GM19463 (cell line): ENCODE results near the gene SEPTIN6.
A peak's percentile ranks its signal among the peaks of the same experiment; 100 is the strongest.

Experiments used
- ATAC-seq: cut with Tn5 transposase; IDR thresholded peaks from one replicate; pipeline ENCODE4 v1.9.1; 2021; ENCODE audit warnings: mild to moderate bottlenecking, moderate library complexity; ENCODE audit not compliant: unreplicated experiment

Gene SEPTIN6

DNA sequence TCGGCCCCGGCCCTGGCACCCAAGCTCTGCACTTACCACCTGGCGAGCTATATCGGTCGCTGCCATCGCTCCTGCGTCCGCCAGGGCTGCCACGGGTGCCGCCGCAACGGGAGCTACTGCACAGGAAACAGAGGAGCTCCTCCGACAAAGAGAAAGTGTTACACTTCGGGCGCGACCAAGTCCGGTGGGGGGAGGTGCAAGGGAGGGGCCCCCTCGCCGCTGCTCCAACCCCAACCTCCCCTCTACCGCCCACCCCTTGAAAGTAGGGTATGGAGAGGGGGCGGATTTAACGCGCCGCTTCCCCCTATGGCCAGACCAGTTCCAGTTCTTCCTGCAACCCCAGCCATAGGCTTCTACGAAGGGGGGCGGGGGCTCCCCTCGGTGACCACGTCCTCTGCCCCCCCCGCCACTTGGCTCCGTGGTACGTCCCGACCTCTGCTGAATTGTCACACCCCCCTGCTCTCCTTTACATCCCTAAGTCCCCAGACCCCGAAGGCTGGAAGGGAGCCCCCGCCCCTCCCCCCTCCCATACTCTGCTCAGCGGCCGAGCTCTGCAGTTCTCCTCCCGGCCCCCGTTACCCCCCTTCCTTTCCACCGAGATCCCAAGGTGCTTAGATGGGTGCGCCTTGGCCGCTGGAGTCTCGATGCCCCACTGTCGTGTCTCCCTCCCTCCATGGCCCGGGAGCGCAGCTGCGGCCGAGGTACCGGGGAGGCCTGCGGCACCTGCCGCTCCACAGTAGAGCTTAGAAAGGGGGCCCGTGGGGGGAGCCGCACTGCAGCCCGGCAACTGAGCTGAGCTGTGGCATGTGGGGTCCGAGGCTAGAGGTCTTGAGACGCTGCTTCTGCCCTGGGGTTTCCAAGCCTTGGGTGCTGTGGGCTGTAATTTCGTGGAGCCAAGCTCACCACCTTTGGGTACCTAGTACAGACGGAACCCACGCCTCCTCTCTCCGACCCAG lies at the start of gene SEPTIN6:
Gene SEPTIN6 (minus strand): TSS at position 129 of the 956 bp plus-strand sequence. CDS start 63 bp downstream, at position 66.
- ATAC-seq = peak; percentile 59

DNA sequence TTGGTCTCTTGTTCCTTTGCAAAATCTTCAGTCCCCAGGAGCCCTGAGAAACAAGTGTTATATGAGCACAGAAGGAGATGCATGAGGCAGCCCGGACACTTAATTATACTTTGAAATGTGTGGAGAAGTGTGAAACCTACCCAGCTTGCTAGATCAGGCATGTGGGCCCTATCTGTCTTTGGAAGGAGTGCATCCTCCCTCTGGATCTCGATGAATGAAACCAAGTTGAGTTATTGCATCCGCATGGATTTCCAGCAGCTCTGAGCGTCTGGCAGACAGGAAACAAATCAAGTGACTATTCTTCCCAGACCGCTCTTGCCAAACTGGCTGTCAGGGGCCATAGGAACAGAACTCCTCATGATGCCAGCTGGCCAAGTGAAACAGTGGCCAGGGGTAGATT lies 45.8 kb upstream of the SEPTIN6 start:
- ATAC-seq = no peak

DNA sequence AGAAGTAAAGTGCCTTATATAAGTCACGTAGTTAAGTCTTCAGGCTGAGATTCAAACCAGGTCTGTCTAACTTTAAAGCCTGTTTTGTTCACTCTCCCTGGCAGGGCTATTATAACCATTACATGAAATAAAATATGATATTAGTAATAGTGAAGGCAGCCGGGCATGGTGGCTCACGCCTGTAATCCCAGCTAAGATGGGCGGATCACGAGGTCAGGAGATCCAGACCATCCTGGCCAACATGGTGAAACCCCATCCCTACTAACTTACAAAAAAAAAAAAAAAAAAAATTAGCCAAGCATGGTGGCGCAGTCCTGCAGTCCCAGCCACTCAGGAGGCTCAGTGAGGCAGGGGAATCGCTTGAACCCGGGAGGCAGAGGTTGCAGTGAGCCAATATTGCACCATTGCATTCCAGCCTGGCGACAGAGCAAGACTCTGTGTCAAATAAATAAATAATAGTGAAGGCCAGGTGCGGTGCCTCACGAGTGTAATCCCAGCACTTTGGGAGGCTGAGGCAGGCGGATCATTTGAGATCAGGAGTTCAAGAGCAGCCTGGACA lies 43.3 kb upstream of the SEPTIN6 start:
- ATAC-seq = no peak

DNA sequence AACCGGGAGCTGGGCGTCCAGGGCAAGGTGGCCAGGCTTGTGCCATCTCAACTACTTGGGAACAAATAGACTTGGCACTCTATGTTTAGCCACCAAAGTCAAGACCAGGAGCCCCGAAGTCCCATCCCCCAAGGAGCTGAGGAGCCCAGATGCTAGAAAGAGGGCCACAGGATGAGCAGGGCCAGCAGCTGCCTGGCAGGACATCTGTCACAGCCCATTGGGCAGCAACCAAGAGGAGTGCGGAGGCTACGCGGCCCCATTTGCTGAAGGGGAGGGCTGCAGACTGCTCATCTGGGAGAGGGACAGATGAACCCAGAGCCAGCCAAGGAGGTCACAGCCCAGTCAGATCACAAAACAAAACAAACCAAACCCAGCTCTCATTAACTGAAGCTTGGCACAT lies 42.5 kb upstream of the SEPTIN6 start:
- no peak for ATAC-seq

DNA sequence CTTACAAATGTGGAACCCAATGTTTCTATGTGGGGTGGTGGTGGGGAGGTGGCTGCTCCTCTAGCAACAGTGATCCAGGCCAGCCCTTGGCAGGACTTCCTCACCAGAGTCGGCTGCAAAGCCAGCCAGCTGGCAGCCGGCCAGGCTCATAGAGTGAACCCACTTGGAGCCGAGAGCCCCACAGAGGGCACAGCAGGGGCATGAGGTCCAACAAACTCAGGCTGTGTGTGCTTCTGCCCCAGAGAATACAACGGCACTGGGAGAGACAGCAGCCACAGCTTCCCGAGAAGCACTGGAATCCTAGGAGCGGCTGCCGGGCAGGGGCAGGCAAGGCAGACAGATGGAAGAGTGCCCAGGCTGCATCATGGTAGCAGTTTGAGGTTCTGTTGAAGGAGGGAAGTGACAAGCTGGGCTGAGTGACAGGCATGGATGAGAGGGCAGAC lies 42.0 kb upstream of the SEPTIN6 start:
- no peak for ATAC-seq

DNA sequence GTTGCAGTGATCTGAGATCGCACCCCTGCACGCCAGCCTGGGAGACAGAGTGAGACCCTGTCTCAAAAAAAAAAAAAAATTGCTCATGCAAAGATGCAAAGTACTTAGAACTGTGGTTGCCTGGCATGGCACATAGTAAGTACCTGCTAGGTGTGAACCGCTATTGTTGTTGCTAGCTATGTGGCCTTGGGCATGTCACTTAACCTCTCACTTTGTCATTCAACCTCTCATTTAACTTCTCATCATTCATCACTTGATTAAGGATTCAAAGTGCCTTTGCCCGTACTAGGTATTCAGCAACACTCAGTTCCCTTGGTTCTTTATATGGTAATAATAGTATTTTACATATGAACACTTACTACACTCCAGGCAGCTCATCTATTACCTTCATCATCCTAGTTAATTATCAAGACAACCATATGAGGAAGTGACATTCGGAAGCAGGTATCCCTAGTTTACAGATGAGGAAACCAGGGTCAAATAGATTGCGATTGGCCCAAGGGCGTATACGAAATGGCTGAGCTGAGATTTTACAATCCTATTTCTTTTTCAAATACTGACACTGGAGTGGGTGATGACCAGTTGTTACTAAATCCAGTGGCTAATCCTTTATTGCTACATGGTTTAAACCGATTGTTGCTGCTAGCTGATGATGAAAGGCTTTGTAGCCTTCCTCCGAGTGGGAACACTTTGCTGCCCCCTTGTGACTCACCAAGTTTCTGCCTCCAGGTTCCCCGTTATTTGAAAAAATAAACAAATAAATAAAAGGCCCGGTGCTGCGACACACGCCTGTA lies 36.6 kb upstream of the SEPTIN6 start:
- ATAC-seq = peak; percentile 58

DNA sequence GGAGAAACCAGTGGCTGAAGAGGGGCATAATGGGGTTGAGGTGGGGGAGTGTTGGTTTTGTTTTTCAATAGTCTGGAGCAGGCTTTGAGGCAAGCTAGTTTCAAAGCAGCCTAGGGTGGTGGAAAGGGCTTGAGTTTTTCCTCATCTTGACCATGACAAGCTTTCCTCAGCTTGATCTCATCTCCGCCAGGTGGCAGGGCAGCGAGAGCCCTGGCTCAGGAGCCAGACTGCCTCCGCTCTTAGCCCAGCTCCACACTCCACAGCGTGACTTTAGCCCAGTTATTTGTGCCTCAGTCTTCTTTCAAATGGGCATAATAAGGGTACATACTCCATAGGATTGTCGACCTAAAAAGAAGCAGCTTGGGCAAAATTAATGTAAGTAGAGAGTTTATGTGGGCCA lies 35.5 kb upstream of the SEPTIN6 start:
- ATAC-seq = no peak

DNA sequence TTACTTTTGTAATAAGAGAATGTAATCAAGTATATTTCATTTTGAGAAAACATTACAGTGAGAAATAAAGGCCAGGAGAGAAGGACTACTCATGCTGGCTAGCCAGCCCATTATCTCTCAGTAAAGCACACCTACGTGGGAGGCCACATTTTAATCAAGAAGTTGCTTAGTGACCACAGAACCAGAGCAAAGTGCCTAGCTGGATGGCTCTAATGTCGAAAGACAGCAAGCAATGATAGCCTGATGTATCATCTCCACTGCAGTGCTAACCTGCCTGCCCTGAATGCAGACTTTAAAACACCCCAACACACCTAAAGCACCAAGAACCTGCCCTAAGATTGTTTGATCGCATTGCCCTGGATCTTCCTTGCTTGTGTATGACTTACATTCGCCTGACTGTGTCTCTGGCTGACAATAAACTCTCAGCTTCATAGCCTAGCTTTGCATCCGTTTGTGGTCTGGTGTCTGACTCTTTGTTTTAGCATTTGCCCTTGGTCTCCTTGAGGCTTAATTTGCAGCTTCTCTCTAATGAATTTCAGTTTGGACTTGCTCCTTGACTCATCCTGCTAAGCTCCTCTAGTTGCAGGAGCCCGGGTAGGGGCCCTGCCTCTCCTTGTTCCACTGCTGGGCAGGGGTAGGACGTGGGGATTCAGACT lies 34.1 kb upstream of the SEPTIN6 start:
- no peak for ATAC-seq

DNA sequence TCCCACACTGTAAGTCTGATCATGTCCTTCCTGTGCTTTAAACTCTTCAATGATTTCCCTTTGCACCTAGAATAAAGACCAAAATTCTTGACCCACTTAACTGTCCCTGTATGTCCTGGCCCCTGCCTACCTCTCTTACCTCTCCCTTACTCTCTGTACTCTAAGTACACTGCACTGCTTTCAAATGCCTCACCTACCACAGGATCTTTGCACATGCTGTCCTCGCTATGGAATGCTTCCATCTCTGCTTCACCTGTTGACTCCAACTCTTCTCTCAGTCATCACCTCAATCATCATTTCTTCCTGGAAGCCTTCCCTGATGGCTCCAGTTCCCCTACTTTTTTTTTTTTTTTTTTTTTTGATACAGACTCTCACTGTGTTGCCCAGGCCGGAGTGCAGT lies 29.0 kb upstream of the SEPTIN6 start:
- no peak for ATAC-seq

DNA sequence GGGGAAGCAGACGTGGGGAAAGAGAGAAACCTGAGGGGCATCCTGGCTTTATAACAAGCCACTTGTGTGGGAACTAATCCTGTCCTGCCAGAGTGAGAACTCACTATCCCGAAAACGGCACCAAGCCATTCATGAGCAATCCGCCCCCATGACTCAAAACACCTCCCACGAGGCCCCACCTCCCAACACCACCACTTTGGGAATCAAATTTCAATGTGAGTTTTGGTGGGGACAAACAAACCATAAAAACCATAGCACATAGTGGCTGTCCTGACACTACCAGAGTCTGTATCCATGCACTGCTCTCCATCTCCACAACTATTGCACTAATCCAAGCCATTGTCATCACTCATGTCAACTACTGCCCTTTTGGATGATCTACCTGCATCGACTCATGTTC lies 28.5 kb upstream of the SEPTIN6 start:
- no peak for ATAC-seq

DNA sequence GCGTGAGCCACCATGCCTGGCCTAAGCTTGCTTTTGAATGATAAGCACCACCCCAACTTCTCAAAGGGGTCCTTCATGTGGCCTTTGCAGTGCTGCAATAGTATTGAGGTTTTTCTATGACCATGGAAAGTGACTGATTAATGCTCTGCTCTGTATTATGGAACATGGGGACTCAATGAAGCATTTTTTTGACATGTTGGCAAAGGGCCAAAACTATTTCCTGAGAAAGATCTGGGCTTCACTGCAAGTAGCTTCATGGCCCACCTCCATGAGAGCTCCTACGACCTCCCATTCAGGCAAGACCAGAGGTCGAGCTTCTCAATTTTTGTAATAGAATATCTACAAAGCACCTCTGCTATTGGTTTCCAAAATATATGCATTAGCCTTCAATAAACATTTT lies 16.7 kb upstream of the SEPTIN6 start:
- no peak for ATAC-seq

DNA sequence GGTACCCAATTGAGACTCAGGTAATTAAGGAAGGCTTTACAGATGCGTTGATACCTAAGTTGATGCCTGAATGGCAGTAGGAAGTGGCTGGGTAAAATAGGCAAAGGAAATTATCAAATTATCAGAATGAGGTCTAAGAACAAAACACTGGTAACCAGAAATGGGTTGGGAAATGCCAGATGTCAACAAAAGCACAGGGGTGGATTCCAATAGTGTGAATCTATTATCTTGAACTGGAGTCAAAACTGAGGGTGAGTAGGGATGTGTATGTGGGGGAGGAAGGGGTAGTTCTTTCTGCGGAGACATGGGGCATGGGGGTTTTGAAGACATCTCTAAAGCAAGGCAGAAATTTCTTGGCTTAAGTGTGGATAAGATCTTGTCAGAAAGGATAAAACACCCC lies 16.0 kb upstream of the SEPTIN6 start:
- ATAC-seq = no peak

DNA sequence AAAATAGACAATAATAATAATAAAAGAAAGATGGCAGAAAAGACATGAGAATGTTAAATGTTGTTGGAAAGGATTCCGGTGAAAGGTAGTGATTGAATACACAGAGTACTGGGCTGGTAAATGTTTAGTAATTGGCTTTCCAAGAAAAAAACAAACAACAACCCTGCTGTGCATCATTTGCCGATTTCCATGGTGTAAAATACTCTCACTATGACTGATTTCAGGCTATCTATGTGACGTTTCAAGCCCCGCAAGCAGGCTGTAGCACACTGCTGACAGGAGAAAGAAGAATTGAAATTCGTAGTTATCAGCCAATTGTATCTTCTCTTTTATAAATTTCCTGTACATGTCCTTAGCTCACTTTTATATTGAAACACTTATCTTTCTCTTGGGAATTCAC lies 13.6 kb upstream of the SEPTIN6 start:
- ATAC-seq = peak; percentile 85

DNA sequence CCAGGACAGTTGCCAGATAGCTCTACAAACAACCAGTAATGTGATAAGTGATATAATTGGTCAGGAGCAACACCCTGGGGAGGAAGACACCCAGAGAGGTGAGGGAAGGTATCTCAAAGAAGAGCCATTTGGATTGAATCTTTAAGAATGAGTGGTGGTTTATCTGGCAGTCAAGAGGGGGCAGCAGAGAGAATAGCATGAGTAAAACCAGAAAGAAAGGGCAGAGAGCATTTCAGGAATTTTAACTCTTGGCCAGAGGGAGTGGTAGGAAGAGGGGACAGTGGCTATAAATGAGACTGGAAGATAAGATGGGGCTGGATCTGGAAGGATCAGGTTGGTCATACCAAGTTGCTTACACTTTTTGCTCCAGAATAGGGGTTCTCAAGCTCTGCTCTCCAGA lies 5.9 kb upstream of the SEPTIN6 start:
- ATAC-seq = no peak

DNA sequence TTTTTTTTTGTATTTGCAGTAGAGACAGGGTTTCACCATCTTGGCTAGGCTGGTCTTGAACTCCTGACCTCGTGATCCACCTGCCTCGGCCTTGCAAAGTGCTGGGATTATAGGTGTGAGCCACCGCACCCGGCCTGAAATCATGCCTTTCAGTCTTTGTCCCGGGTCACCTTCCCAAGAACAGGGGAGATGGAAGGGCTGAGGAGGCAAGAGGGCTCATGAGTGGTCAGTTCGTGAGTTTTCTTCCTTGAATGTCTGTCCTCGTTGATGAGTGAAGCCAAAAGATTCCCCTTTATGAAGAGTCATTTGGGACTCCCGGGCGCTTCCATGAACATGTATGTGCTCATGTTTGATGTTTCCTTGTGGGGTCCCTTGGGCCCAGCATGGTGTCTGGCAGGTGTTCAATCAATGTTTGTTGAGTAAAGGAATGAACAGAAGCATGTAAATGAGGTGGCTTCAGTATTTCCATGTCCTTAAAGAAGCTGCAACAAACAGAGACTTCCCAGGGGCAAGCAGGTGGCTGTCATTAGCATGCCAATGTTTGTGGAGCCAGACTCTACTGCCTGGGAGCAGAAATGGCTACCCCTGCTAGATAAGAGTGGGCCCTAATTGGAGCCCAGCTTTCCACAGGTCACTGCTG lies 3.4 kb upstream of the SEPTIN6 start:
- no peak for ATAC-seq

DNA sequence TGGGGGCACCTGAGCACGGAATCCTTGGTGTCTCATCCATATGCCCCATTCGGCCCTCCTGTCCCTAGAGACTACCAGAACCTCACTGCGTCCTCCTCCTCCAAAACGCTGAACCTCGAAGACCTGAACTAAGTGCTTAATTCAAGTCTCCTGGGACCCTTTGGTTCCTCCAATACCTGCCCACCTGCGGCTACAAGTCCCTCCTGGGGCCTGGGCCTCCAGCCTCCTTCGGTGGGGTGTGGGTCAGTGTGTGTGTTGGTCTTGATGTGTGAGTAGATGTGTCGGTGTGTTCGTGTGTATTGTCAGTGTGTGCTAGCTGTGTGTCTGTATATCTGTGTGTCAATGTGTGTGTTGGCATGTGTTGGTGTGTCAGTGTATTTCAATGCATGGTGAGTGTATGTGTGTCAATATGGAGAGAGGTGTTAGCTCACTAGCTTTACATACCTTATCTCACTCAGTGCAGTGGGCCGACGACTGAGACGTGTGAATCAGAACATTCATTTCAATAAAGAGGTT lies 2.6 kb upstream of the SEPTIN6 start:
- ATAC-seq = no peak

DNA sequence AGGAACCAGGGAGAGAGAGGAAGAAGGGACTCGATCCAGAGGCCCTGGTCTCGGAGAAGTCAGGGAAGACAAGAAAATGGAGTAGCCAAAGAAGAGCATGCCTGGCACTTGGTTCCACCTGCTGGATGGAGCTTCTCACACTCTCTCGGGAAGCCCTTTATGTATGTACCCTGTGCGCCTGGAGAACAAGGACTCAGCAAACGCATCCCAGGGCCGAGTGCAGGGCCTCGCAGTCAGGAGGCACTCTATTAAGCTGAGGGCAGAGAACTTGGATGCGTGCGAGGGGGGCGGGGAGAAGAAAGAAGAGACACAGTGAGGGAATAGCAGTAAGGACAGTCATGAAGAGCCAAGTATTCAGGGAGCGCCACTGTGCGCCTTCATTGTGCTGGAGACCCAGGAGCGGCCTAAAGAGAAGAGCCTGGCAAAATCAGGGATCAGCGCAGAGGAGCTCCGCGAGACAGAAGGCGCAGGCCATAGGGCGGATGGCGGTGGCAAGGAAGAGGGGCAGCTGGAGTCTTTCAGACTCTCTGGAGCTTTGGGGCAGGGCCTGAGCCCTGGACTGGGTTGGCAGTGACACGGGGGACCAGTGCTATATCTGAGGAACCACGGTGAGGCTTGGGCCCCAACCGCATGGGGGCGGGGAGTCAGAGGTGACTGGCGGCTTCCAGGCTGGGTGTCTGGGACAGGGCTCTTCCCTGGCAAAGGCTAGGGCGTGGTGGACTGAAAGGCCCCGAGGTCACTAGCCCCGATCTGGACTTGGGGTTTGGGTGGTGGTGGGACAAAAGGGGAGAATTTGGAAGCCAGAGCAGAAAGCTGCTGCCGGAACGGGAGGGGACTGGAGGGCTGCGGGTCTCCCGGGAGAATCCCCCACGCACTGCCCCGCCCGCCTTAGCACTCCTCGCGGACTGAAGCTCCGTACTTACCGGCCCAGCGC lies 1.9 kb upstream of the SEPTIN6 start:
- no peak for ATAC-seq

DNA sequence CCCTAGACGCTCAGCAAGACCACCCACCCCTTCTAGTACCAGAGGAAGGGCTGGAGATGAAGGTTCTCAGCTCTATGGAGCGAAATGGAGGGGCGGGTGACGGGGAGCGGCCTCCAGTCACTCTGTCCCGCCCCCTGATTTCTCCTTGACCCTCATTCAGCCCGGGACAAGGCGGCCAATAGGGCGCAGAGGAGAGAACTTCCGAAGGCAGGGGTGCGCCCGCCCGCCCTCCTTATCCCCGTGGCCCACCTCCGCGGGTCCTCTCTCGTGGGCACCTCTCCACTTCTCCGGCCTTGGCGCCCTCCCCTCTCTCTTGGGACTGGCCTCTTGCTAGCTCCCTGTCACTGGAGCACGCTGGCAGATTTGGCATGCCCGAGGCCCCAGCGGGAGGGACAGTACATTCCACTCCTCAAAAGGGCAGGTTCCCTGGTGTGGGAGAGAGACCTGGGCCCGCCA lies 1.1 kb upstream of the SEPTIN6 start:
- ATAC-seq = no peak
